GM19023 (cell line): ENCODE data around the gene CAMK2A.
"Not testable (repeated sequence)": the region's sequence is repeated elsewhere in the genome, so short reads cannot be mapped to it uniquely, and the experiment has no call there.

Experiments used
- ATAC-seq: cut with Tn5 transposase; IDR thresholded peaks from one replicate; pipeline ENCODE4 v1.9.1; 2021; ENCODE audit warnings: mild to moderate bottlenecking, moderate library complexity; ENCODE audit not compliant: unreplicated experiment

Gene CAMK2A

DNA sequence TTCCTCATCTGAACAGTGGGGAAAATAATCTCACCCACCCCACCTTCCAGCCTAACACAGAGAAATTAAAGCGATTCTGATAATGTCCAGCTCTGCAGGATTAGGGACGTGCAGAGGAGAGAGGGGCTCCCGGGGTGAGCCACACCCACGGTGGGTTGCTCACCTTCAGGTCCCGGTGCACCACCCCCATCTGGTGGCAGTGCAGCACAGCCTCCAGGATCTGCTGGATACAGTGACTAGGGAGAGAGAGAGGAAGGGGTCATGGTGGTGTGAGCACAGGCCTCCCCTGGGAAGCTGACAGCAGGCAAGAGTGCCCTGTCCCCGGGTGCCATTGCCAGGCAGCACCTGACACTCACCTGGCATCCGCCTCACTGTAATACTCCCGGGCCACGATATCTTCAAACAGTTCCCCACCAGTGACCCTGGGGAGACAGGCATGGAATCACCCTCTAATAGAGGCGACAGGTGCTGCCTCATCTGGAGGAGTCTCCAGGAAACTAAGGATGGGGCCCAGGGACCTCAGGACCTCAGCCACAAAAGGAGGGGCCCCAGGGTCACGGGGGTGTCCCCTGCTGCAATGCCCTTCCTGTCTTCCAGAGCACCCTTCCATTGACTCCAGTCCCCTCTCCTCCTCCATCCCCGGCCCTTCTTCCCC lies 33.0 kb downstream of the CAMK2A start:
- ATAC-seq: no peak

DNA sequence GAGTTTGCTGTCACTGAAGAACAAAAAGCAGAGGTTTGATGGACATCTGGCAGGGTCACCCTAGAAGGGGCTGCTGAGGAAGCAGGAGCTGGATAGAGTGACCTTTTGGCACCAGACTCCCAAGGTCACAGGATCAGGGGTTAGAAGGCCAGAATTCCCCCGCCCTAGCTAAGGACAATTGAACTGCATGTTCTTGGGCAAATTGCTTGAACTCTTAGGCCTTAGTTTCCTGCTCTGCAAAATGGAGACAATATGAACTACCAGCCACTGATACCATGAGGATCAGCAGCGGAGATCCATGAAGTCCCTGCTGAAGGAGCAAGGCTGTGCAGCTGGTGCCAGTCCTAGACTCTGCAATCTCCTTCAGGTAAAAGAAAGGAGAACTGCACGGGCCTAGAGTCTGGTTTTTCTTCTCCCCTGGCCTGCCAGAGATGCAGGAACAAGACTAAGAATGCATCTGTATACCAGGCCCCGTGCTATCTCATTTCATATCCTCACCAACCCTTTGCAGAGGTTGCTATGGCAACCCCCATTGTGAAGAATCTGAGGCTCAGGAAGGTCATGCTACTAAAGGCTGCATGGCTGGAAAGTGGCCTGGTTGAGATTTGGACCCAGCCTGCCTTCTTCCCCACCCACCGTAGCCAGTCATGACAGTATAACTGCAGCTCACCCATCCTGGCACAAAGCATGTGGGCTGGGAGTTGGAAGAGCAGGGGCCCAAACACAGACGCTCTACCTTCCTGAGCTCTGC lies 33.7 kb downstream of the CAMK2A start:
- ATAC-seq: no peak

- ATAC-seq: no peak
Observed at GRCh38 chr5:150254774-150255173, 34.8 kb downstream of the CAMK2A start.

DNA sequence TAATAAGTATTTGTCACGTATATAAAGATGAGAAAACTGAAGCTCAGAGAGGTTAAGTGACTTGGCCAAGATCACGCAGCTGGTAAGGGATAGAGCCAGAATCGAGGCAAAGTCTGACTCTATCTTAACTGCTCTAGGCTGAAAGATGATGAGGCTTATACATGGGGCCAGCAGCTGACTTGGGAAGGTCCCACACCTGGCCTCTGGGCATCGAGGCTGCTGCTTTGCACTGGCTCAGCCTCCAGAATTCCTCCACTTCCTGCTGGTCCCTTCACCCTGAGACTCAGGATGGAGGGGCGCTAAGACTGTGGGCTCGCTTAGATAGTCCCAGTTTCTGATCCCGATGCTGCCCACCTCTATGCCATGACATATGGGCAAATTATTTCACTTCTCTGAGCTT lies 35.2 kb downstream of the CAMK2A start:
- ATAC-seq: no peak

GRCh38 chr5:150253416-150254208 lies 36.0 kb downstream of the CAMK2A start:
- ATAC-seq: no peak

- no peak for ATAC-seq
Observed at GRCh38 chr5:150252489-150252888, 37.1 kb downstream of the CAMK2A start.

GRCh38 chr5:150251504-150251903 lies 38.1 kb downstream of the CAMK2A start:
- no peak for ATAC-seq

GRCh38 chr5:150249744-150250143 lies 39.8 kb downstream of the CAMK2A start:
- no peak for ATAC-seq

DNA sequence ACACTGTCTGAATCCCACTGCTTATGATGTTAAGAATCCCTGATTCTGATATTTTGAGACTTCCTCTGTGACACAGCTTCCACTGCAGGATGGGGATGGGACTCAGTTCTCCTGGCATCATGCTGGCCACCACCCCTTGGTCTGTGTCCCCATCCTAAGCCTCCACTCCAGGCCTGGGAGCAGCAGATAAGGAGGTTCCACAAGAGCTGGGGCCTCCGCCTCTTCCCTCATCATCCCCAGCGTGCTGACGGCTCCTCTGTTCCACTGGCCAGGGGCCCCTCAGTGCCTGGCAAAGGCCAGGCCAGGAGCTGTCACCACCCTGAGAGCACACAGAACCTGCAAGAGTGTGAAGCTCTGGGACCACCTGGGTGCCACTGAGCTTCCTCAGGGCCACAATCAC lies 40.6 kb downstream of the CAMK2A start:
- ATAC-seq: no peak

DNA sequence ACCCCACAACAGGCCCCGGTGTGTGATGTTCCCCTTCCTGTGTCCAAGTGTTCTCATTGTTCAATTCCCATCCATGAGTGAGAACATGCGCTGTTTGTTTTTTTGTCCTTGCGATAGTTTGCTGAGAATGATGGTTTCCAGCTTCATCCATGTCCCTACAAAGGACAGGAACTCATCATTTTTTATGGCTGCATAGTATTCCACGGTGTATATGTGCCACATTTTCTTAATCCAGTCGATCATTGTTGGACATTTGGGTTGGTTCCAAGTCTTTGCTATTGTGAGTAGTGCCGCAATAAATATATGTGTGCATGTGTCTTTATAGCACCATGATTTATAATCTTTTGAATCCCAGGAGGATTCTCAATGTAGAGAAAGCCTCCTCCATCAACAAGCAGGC lies 41.1 kb downstream of the CAMK2A start:
- ATAC-seq: not testable (repeated sequence)

DNA sequence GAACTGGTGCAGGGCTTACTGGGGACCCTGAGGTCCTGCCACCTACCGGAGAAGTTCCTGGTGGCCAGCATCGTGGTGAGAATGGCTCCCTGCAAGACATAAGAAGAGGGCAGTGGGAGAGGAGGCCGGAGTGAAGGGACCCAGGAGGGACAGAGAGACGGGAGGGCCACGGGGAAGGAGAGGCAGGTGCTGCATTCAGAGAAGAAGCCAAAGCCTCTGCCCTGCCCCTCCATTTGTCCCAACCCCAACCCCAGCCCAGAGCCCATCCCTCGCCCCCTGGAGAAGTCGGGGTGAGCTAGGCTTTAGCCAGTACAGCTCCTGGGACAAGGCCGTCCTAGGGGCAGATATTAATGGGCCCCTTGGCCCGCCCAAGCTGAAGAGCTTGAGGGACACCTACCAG lies 41.8 kb downstream of the CAMK2A start:
- ATAC-seq: no peak

GRCh38 chr5:150246835-150247234 lies 42.7 kb downstream of the CAMK2A start:
- no peak for ATAC-seq

DNA sequence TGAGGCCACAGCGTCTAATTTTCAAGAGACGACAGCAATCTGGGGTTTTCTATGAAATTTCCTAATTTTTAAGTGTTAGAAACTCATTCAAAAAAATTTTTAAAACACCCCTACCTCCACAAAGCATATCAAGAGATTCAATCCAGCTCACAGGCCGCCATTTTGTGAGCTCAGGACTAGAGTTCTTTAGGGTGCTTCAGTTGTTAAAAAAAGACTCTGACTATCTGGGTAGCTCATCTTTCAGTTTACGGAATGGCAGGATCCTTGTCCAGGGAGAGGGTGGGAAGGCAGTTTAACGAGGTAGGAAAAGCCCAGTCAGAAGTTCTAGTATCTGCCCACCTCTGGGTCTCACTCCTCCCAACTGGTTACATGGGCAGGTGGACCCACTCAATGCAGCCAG lies 43.1 kb downstream of the CAMK2A start:
- ATAC-seq: no peak

GRCh38 chr5:150245808-150246207 lies 43.8 kb downstream of the CAMK2A start:
- ATAC-seq: no peak

- no peak for ATAC-seq
Observed at GRCh38 chr5:150245111-150245789, 44.3 kb downstream of the CAMK2A start.

DNA sequence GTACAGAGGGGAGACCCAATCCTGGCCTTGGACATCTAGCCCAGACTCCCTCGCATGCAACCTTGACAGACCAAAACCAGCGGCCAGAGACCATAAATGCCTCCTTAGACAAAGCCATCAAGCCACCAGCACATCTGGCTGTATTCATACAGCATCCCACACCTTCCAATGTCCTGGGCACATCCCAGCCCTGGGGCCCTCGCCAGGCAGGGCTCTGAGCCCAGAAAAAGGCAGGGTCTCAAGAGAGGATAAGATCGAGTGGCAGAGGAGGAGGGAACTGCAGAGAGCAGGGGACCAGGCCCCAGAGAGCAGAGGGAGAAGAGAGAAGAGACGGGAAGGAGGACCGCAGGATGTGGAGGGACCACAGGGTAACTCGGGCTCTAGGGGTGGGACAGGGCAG lies 45.4 kb downstream of the CAMK2A start:
- no peak for ATAC-seq

DNA sequence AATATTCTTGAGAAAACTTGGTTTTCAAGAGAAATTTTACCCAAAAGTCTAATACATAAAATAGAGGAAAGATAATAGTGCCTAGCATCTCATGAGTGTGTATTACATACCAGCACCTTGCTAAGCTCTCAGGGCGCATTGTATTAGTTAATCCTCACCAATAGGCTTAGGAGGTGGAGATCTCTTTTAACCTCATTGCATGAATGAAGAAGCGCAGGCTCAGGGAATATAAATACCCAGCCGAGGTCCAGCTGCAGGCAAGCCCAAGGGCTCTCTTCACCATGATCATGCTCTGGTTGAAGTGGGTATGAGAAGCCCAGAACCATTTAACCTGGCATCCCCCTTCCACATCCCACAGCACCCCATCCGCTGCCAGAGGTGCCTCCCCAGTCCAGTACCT lies 46.0 kb downstream of the CAMK2A start:
- no peak for ATAC-seq

GRCh38 chr5:150242251-150242894 lies 47.2 kb downstream of the CAMK2A start:
- no peak for ATAC-seq

DNA sequence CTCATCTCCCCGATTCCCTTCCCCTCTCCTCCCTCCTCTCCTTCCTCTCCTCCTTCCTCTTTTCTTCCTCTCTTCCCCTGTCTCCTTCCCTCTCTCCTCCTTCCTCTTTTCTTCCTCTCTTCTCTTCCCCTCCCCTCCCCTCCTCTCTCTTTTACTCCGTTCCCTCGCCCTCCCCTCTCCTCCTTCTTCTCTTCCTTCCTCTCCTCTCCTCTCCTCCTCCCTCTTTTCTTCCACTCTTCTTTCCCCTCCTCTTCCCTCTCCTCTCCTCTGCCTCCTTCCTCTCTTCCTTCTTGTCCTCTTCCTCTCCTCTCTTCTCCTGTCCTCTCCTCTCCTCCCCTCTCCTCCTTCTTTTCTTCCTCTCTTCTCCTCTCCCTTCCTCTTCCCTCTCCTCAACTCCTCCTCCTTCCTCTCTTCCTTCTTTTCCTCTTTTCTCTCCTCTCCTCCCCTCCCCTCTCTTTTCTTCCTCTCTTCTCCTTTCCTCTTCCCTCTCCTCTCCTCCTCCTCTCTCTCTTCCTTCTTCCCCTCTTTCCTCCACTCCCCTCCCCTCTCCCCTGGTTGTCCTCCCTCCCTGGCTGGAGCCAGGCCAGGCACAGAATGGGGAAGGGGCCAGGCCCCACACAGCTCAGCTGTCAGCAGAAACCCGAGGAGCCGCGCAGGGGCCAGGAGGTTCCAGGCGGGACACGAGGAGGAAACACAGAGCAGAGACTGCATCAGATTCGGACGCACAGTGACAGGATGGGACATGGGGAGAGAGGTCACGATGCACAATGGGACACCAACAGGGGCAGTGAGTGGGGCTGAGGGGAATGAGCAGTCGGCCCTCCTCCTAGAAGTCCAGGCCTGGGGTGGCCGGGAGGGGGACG lies 48.0 kb downstream of the CAMK2A start:
- ATAC-seq: no peak

DNA sequence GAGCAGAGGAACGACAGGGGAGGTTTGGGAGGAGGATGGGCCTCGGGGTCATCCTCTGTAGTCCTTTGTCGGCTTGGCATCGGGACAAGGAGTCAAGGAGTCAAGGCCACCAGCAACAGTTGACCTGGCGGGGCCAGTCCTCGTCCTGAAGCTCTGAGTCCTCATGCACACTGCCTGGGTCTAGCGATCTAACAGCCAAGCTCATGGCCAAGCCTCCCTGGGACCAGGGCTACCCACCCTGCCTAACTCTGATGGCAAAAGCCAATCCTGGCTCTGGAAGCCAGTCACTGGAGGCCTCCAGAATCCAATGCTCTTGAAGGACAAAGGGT lies 49.8 kb downstream of the CAMK2A start:
- no peak for ATAC-seq
